H1 (cell line): Measurements from ENCODE around the gene RPSA.

Experiments
- BCL11A ChIP-seq, 2 experiments: IDR thresholded peaks; one replicate each; pipeline ENCODE4 v1.6.1; 2011; ENCODE audit warnings: low read depth in 2 of 2, low read length in 2 of 2, mild to moderate bottlenecking in 2 of 2
- CHD1 ChIP-seq: IDR thresholded peaks from 2 replicates; pipeline ENCODE4 v1.6.1; 2012; ENCODE audit warnings: low read depth, low read length, improper control_type of control experiment
- EZH2 ChIP-seq: fragments of 200-600 bp; sonication (generic); IDR thresholded peaks from 2 replicates; pipeline ENCODE4 v1.7.1; 2012; ENCODE audit warnings: low read depth, mild to moderate bottlenecking, moderate library complexity, low read length, inconsistent platforms; ENCODE audit not compliant: severe bottlenecking
- POLR2A ChIP-seq, 2 experiments: IDR thresholded peaks; 1 replicate in 1 of 2; 2 replicates in 1 of 2; pipeline ENCODE4 v1.6.1; 2011; ENCODE audit warnings: low read depth in 2 of 2, low read length in 2 of 2, mild to moderate bottlenecking in 2 of 2; ENCODE audit errors: control extremely low read depth in 1 of 2
- POLR2AphosphoS5 ChIP-seq: IDR thresholded peaks from 2 replicates; pipeline ENCODE4 v1.6.1; 2011; ENCODE audit warnings: low read depth, low read length
- RNF2 ChIP-seq: fragments of 200-900, 300-1000 bp; sonication (generic); IDR thresholded peaks from 2 replicates; pipeline ENCODE4 v1.7.1; 2016; ENCODE audit warnings: borderline replicate concordance, low read depth, mild to moderate bottlenecking, antibody characterized with exemption, low read length; ENCODE audit not compliant: poor library complexity, severe bottlenecking; ENCODE audit errors: missing control alignments
- TAF1 ChIP-seq: IDR thresholded peaks from 2 replicates; pipeline ENCODE4 v1.6.1; 2011; ENCODE audit warnings: mild to moderate bottlenecking, low read depth, low read length
- ZNF274 ChIP-seq: IDR thresholded peaks from 2 replicates; pipeline ENCODE4 v1.7.0; 2012; ENCODE audit warnings: low read length, borderline replicate concordance; ENCODE audit errors: extremely low read depth

DNA sequence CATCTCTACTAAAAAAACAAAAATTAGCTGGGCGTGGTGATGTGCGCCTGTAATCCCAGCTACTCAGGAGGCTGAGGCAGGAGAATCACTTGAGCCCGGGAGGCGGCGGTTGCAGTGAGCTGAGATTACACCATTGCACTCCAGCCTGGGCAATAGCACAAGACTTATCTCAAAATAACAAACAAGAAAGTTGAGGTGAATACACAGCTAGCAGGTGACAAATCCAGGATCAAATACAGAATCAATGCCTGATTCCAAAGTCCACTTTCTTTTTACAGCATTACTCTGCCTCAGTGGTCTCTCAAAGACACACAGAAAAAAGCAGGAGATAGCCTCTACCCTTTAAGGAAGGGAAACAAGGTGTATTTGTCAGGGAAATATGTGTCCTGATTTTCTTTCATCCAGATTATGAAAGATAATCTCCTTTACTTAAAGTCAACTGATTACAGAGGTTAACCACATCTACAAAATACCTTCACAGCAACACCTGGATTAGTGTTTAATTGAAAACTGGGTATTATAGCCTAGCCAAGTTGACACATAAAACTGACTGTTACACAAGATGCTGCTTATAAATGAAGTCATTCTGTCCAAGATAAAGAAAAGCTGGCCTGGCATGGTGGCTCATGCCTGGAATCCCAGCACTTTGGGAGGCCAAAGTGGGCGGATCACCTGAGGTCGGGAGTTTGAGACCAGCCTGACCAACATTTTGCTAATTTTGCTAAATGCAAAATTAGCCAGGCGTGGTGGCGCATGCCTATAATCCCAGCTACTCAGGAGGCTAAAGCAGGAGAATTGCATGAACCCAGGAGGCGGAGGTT is 27.4 kb upstream of the RPSA start:
- TF ChIP-seq EZH2 (no peak), POLR2A (IDR thresholded peaks at IDR 0.05; ENCODE audit: control extremely low read depth in 1 of 2, low read depth in 2 of 2, low read length in 2 of 2) (no peak), POLR2AphosphoS5 (no peak), RNF2 (no peak), BCL11A (IDR thresholded peaks at IDR 0.05; ENCODE audit: low read depth in 2 of 2, low read length in 2 of 2) (no peak), CHD1 (no peak), ZNF274 (no peak), TAF1 (no peak)
